GM12878 (cell line): ENCODE results near the gene SLC38A7. TPM values are rescaled to one million over a fixed set of nuclear protein-coding genes. Genes with fewer than 3 reads are reported as not detected.

ENCODE experiments used
- ATAC-seq: fragments of 200-7000 bp; cut with Tn5 transposase; 3 replicates; pipeline ENCODE4 v1.9.1; 2020; ENCODE audit warnings: mild to moderate bottlenecking, moderate library complexity
- BruUV-seq: library from RNA; stranded (reverse); fragments of 400-500 nt; replicated peaks from 2 replicates; lab custom pipeline; 2021; lab: Mats Ljungman, UMichigan
- CTCF ChIA-PET: fragments of 300-600 bp; sonication (Branson Sonifier 250); formaldehyde crosslinking; extraction: SDS; loops from one replicate; lab custom pipeline; 2021; ENCODE audit warnings: inconsistent platforms; lab: Yijun Ruan, JAX
- POLR2A ChIA-PET: fragments of 350-600 bp; formaldehyde crosslinking; extraction: SDS; loops from one replicate; lab custom pipeline; 2021; ENCODE audit warnings: inconsistent platforms; lab: Charles Lee
- RAD21 ChIA-PET: fragments of 300-600 bp; sonication (Branson Sonifier 250); formaldehyde crosslinking; loops from one replicate; lab custom pipeline; 2023; ENCODE audit warnings: antibody characterized with exemption; ENCODE audit not compliant: unreplicated experiment; lab: Charles Lee
- SMC1A ChIA-PET: fragments of 300-600 bp; sonication (Branson Sonifier 250); formaldehyde crosslinking; loops from one replicate; lab custom pipeline; 2023; ENCODE audit not compliant: unreplicated experiment, uncharacterized antibody; lab: Charles Lee
- DNase-seq: peaks from one replicate; pipeline ENCODE4 v3.0.0-alpha.2; 2011; ENCODE audit warnings: low read depth, low spot score
- FAIRE-seq: peaks from 3 replicates; lab custom pipeline; 2011; peaks lifted over from hg19 to GRCh38; lab: Jason Lieb, UNC
- H2AFZ ChIP-seq: 2 replicates; pipeline ENCODE4 v1.6.0; 2011; ENCODE audit warnings: low read depth, low read length, control low read depth; ENCODE audit not compliant: control insufficient read depth
- H3K27ac ChIP-seq: 2 replicates; pipeline ENCODE4 v1.5.1; 2011; ENCODE audit warnings: control low read depth; ENCODE audit not compliant: control insufficient read depth, insufficient read depth
- H3K27me3 ChIP-seq, 2 experiments: replicated peaks in 1 of 2; 2 replicates each; pipeline versions ENCODE4 v1.6.0 to v1.6.1; 2011; ENCODE audit warnings: low read length in 1 of 2; ENCODE audit not compliant: control insufficient read depth in 2 of 2, insufficient read depth in 2 of 2
- H3K36me3 ChIP-seq, 2 experiments: 2 replicates each; pipeline ENCODE4 v1.5.1; 2011; ENCODE audit warnings: low read length in 1 of 2; ENCODE audit not compliant: control insufficient read depth in 2 of 2, insufficient read depth in 2 of 2
- H3K4me1 ChIP-seq: 2 replicates; pipeline ENCODE4 v1.6.1; 2011; ENCODE audit warnings: mild to moderate bottlenecking, low read length, moderate library complexity, mixed read lengths; ENCODE audit not compliant: control insufficient read depth, insufficient read depth
- H3K4me2 ChIP-seq: 2 replicates; pipeline ENCODE4 v1.6.0; 2011; ENCODE audit warnings: control low read depth; ENCODE audit not compliant: control insufficient read depth, insufficient read depth
- H3K4me3 ChIP-seq: fragments of 200-600 bp; sonication (generic); 2 replicates; pipeline ENCODE4 v1.5.1; 2016
- H3K79me2 ChIP-seq: 2 replicates; pipeline ENCODE4 v1.6.0; 2011; ENCODE audit warnings: low read length; ENCODE audit not compliant: control insufficient read depth, insufficient read depth
- H3K9ac ChIP-seq: 2 replicates; pipeline ENCODE4 v1.8.0; 2011; ENCODE audit warnings: low read length, control low read depth, mixed read lengths; ENCODE audit not compliant: control insufficient read depth, insufficient read depth
- H3K9me3 ChIP-seq: replicated peaks from 3 replicates; pipeline ENCODE4 v1.5.1; 2011; ENCODE audit warnings: mild to moderate bottlenecking, low read length; ENCODE audit not compliant: control insufficient read depth, insufficient read depth
- H4K20me1 ChIP-seq: 2 replicates; pipeline ENCODE4 v1.6.0; 2011; ENCODE audit not compliant: control insufficient read depth, insufficient read depth
- CHD4 ChIP-seq: fragments of 200-600 bp; sonication (generic); IDR thresholded peaks from 2 replicates; pipeline ENCODE4 v1.6.1; 2016; ENCODE audit warnings: mild to moderate bottlenecking
- E4F1 ChIP-seq: fragments of 450-650 bp; IDR thresholded peaks from 2 replicates; pipeline ENCODE4 v1.6.1; 2018; ENCODE audit warnings: borderline replicate concordance, mild to moderate bottlenecking; ENCODE audit not compliant: partially characterized antibody
- MAX ChIP-seq: IDR thresholded peaks from 2 replicates; pipeline ENCODE4 v1.6.1; 2012; ENCODE audit warnings: low read depth, low read length, improper control_type of control experiment
- MEF2A ChIP-seq: IDR thresholded peaks from 2 replicates; pipeline ENCODE4 v1.6.1; 2011; ENCODE audit warnings: low read depth, mild to moderate bottlenecking, low read length, moderate library complexity; ENCODE audit not compliant: insufficient read depth
- MTA3 ChIP-seq: IDR thresholded peaks from 2 replicates; pipeline ENCODE4 v1.6.1; 2012; ENCODE audit warnings: low read length, inconsistent platforms, borderline replicate concordance
- NR2F1 ChIP-seq: fragments of 450-650 bp; conservative IDR thresholded peaks from 2 replicates; pipeline ENCODE4 v1.6.1; 2017; ENCODE audit warnings: mild to moderate bottlenecking
- PAX5 ChIP-seq: IDR thresholded peaks from 2 replicates; pipeline ENCODE4 v1.6.1; 2011; ENCODE audit warnings: low read depth, low read length, borderline replicate concordance
- SPI1 ChIP-seq: IDR thresholded peaks from 2 replicates; pipeline ENCODE4 v1.6.1; 2011; ENCODE audit warnings: low read depth, mild to moderate bottlenecking, low read length, moderate library complexity, borderline replicate concordance; ENCODE audit not compliant: insufficient read depth
- TAF1 ChIP-seq: IDR thresholded peaks from 2 replicates; pipeline ENCODE4 v1.6.1; 2011; ENCODE audit warnings: mild to moderate bottlenecking, low read depth, low read length, borderline replicate concordance
- TCF12 ChIP-seq: IDR thresholded peaks from 2 replicates; pipeline ENCODE4 v1.6.1; 2011; ENCODE audit warnings: low read depth, mild to moderate bottlenecking, low read length
- WGBS: methylation state at CpG from one replicate; pipeline ENCODE4 v1.1.6; 2016; ENCODE audit warnings: low lambda C conversion rate; ENCODE audit not compliant: insufficient replicate concordance, insufficient coverage; ENCODE audit errors: missing lambda C conversion rate; 5-methylcytosine and 5-hydroxymethylcytosine counted together
- in situ Hi-C: fragments of 300-500 bp; cut with MboI; formaldehyde crosslinking; loops from 9 replicates; pipeline ENCODE4 v1.14.3; 2018; ENCODE audit warnings: mixed read lengths
- intact Hi-C: fragments of 100-400 bp; cut with micrococcal nuclease; formaldehyde crosslinking; loops from one replicate; pipeline ENCODE4 v1.14.2; 2022; ENCODE audit not compliant: unreplicated experiment
- polyA plus RNA-seq, 11 experiments: library from polyadenylated mRNA; depleted of rRNA in 4 of 11; unstranded in 6 of 11; stranded (reverse) in 5 of 11; fragments of >200 nt; fragmentation: Nextera tagmentation in 4 of 11; fragmentation: Illumina TruSeq in 1 of 11; extraction: Ambion mirVana in 4 of 11; extraction: Trizol in 1 of 11; gene quantifications; 1 replicate in 1 of 11; 2 replicates in 10 of 11; pipeline versions ENCODE4 v1.2.1 to v1.2.3, GENCODE V29; 2011 to 2016; ENCODE audit warnings: inconsistent platforms in 2 of 11, missing spikeins in 2 of 11, low read depth in 1 of 11
- total RNA-seq, 4 experiments: library from RNA; depleted of rRNA in 3 of 4; stranded (reverse); fragments of >200 nt in 3 of 4; fragmentation: Illumina TruSeq in 1 of 4; extraction: Trizol in 1 of 4; gene quantifications; 2 replicates each; pipeline versions ENCODE4 v1.2.1 to v1.2.3, GENCODE V29; 2013 to 2021

The SLC38A7 gene
- total and polyA plus RNA-seq, 10 of the 15 experiments (the other 5 are each of a cell fraction or from before 2014, with no cell fraction given) = 1.4 to 7.8 (median 4.7) TPM

DNA sequence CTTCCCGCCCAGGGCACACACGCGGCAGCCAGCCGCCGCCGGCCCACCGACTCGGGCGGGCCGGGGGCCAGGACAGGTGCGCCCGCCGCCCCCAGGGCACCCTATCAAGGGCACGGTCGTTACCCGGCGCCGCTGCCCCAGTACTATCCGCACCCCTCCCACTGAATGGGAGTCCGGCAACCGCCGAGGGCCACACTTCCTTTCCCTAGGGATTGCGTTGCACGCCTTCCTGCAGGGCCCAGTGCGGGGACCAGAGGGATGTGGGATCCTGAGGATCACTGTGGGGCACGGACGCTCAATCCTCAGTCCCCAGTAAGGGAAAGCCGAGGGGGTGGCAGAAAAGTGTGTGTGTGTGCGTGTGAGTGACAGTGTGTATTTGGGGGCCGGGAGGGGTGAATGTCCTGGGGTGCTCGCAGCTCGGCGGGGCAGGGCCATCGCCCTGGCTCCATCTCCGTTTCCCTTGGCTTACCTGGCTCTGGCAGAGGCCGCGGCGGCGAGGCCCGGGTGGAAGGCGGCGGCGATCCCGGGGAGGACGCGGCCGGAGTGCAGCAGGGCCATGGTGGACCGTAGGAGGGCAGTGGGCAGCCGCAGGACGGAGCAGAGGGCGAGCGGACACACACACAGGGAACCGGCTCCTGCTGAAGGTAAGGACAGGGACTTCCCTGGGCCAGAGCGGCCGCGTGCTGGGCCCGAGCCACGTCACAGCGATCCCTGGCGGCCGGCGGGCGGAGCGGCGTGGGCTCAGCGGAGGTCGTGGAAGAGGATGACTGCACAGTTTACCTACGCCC lies 49.3 kb upstream of the SLC38A7 start, which contains the start of gene GOT2 (continued):
- no peak for TF ChIP-seq E4F1
- TF ChIP-seq TCF12 = peak; percentile 47; the same call in 1 of the 2 replicates
- 0 out of 2 replicates have a peak, but pooled peaks have one; percentile 12 for TF ChIP-seq PAX5
- peak; percentile 47; the same call in 1 of the 2 replicates for TF ChIP-seq SPI1
- peak; percentile 68; the same call in 1 of the 2 replicates for TF ChIP-seq TAF1
- no peak for TF ChIP-seq MEF2A

DNA sequence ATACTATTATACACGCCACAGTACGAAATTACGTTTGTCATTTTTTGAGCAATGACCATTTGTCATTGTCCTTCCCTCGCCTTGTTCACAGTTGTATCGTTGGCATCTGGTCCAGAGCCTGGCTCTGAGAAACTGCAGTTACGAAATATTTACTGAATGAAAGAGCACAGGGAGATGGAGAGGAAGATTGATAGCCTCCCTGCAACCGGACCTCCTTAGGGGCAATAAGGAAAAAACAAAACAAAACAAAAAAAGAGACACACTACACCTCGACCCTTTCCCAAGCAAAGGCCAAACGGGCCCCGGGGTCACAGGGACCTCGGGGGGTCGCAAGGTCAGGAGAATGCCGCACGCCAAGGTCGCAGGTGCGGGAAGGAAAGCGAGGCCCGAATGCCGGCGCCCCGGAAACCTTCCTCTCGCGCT lies 48.7 kb upstream of the SLC38A7 start:
- BruUV-seq = no TSS peak
- no peaks in the 10 kb centered on the region for H4K20me1 ChIP-seq
- peak overlapping the region; percentile 89 for H3K4me3 ChIP-seq
- ATAC-seq = no peak; the same call in 2 of the 3 replicates
- ChIA-PET RAD21 (interaction anchor here (0.6 to 1.5 kb wide), 2 partner anchors 106 to 215 kb away, joined by 3 to 4 read pairs; no protein-coding TSS in a partner anchor), CTCF (interaction anchor here (1.8 to 2.3 kb wide), 3 partner anchors 23 to 214 kb away, joined by 3 to 11 read pairs (median 5); no protein-coding TSS in a partner anchor), SMC1A (interaction anchor here (0.6 to 0.7 kb wide), 2 partner anchors 23 to 155 kb away, joined by 3 read pairs; no protein-coding TSS in a partner anchor), POLR2A (no interaction called here)
- H3K9me3 ChIP-seq = no peaks in the 10 kb centered on the region
- TF ChIP-seq MTA3 (0 out of 2 replicates have a peak, but pooled peaks have one; percentile 44), CHD4 (no peak), MAX (0 out of 2 replicates have a peak, but pooled peaks have one; percentile 18), NR2F1 (peak; percentile 67)
- DNase-seq = no peak
- intact Hi-C loops = no loop called here
- H3K4me2 ChIP-seq = peak overlapping the region; percentile 64
- H3K36me3 ChIP-seq = peaks cover 0 to 6% of the 10 kb centered on the region in 2 experiments; a peak in 1 of 4 replicates
- peak overlapping the region; percentile 64 for H3K27ac ChIP-seq
- in situ Hi-C loops = loop anchor here (25.0 kb wide), 1 partner anchor 221 kb away; the partner anchor contains the start of genes NDRG4 and SETD6
- H3K9ac ChIP-seq = peak overlapping the region; percentile 82
- H3K27me3 ChIP-seq = no peaks in the 10 kb centered on the region
- peaks cover 56% of the 10 kb centered on the region for H3K79me2 ChIP-seq
- FAIRE-seq = no peak
- H2AFZ ChIP-seq = peak overlapping the region; percentile 21
- WGBS = under 1% methylated on average over 23 of the region's 23 CpGs
- peaks cover 7% of the 10 kb centered on the region for H3K4me1 ChIP-seq
